Hepatocyte (in vitro differentiated cells): Measurements from ENCODE around the gene HEATR1. TPM values are rescaled to one million over a fixed set of nuclear protein-coding genes. Genes with fewer than 3 reads are reported as not detected.
A peak's percentile ranks its signal among the peaks of the same experiment; 100 is the strongest.
"Not testable (repeated sequence)": the region's sequence is repeated elsewhere in the genome, so short reads cannot be mapped to it uniquely, and the experiment has no call there.

ENCODE experiments used
- DNase-seq: peaks from one replicate; pipeline ENCODE4 v3.0.0-alpha.2; 2016; ENCODE audit warnings: low spot score
- H2AFZ ChIP-seq: fragments of 200-600 bp; sonication (generic); 2 replicates; pipeline ENCODE4 v1.6.0; 2016; ENCODE audit warnings: antibody characterized with exemption, mild to moderate bottlenecking
- H3K27ac ChIP-seq: fragments of 200-600 bp; sonication (generic); 2 replicates; pipeline ENCODE4 v1.5.1; 2016; ENCODE audit warnings: mild to moderate bottlenecking
- H3K27me3 ChIP-seq: fragments of 200-600 bp; sonication (generic); 2 replicates; pipeline ENCODE4 v1.6.1; 2016
- H3K36me3 ChIP-seq: fragments of 200-600 bp; sonication (generic); replicated peaks from 2 replicates; pipeline ENCODE4 v1.5.1; 2016; ENCODE audit warnings: low read depth; ENCODE audit not compliant: insufficient read depth
- H3K4me1 ChIP-seq: fragments of 200-600 bp; sonication (generic); 2 replicates; pipeline ENCODE4 v1.5.1; 2016; ENCODE audit warnings: mild to moderate bottlenecking, moderate library complexity; ENCODE audit not compliant: insufficient read depth
- H3K4me2 ChIP-seq: fragments of 200-600 bp; sonication (generic); 2 replicates; pipeline ENCODE4 v1.6.0; 2016
- H3K4me3 ChIP-seq: fragments of 200-600 bp; sonication (generic); 2 replicates; pipeline ENCODE4 v1.5.1; 2016; ENCODE audit warnings: mild to moderate bottlenecking
- H3K79me2 ChIP-seq: fragments of 200-600 bp; sonication (generic); 2 replicates; pipeline ENCODE4 v1.6.0; 2017; ENCODE audit warnings: mild to moderate bottlenecking
- H3K9me2 ChIP-seq: fragments of 200-600 bp; sonication (generic); replicated peaks from 2 replicates; pipeline ENCODE4 v1.6.0; 2017; ENCODE audit warnings: mild to moderate bottlenecking; ENCODE audit not compliant: insufficient read depth
- H3K9me3 ChIP-seq: fragments of 200-600 bp; sonication (generic); 2 replicates; pipeline ENCODE4 v1.5.1; 2016; ENCODE audit warnings: low read depth, mild to moderate bottlenecking
- H4K20me1 ChIP-seq: fragments of 200-600 bp; sonication (generic); 2 replicates; pipeline ENCODE4 v1.6.0; 2016; ENCODE audit warnings: mild to moderate bottlenecking; ENCODE audit not compliant: insufficient read depth, poor library complexity, severe bottlenecking
- EZH2 ChIP-seq: fragments of 200-600 bp; sonication (generic); IDR thresholded peaks from 2 replicates; pipeline ENCODE4 v1.6.1; 2016; ENCODE audit warnings: antibody characterized with exemption, mild to moderate bottlenecking, borderline replicate concordance
- EZH2phosphoT487 ChIP-seq: fragments of 200-600 bp; sonication (generic); IDR thresholded peaks from one replicate; pipeline ENCODE4 v1.6.1; 2018; ENCODE audit warnings: antibody characterized with exemption, mild to moderate bottlenecking, low read depth, moderate library complexity; ENCODE audit not compliant: unreplicated experiment, severe bottlenecking
- WGBS: methylation state at CpG from one replicate; pipeline ENCODE4 v1.1.6; 2016; ENCODE audit warnings: low lambda C conversion rate; ENCODE audit errors: missing lambda C conversion rate; 5-methylcytosine and 5-hydroxymethylcytosine counted together
- polyA plus RNA-seq: library from polyadenylated mRNA; unstranded; fragments of >200 nt; fragmentation: Nextera tagmentation; extraction: Ambion mirVana; gene quantifications from 2 replicates; pipeline ENCODE4 v1.2.1, GENCODE V29; 2016
- total RNA-seq: library from RNA; depleted of rRNA; stranded (reverse); fragments of >200 nt; gene quantifications from 2 replicates; pipeline ENCODE4 v1.2.3, GENCODE V29; 2014
- TF ChIP-seq, protein P1 (sequence below): fragments of 200-600 bp; sonication (generic); IDR thresholded peaks from 2 replicates; pipeline ENCODE4 v1.5.1; 2016; ENCODE audit warnings: antibody characterized with exemption, mild to moderate bottlenecking; ENCODE audit not compliant: poor library complexity

The HEATR1 gene
- total and polyA plus RNA-seq, 2 experiments from 2014 or later = 8.5 to 27.8 TPM

DNA sequence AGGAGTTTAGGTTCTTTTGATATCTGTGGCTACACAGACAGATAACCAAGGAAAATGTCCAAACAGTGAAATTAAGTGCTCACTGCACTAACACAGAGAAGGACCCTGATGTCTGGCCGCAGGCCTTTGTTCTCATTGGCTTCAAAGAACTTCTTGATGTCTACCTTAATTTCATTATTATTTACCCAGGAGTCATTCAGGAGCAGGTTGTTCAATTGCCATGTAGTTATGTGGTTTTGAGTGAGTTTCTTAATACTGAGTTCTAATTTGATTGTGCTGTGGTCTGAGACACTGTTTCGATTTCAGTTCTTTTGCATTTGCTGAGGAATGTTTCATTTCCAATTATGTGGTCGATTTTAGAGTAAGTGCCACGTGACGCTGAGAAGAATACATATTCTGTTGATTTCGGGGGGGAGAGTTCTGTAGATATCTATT lies 95.7 kb downstream of the HEATR1 start:
- Histone ChIP-seq H2AFZ (no peak overlapping the region), H3K79me2 (no peaks in the 10 kb centered on the region), H3K4me1 (peaks cover 6% of the 10 kb centered on the region), H3K27me3 (no peaks in the 10 kb centered on the region), H3K4me2 (no peak overlapping the region), H4K20me1 (no peaks in the 10 kb centered on the region), H3K36me3 (no peaks in the 10 kb centered on the region), H3K4me3 (no peak overlapping the region), H3K27ac (no peak overlapping the region), H3K9me2 (no peaks in the 10 kb centered on the region), H3K9me3 (no peaks in the 10 kb centered on the region)
- no peak for DNase-seq
- WGBS = 92% methylated on average over 6 of the region's 6 CpGs
- TF ChIP-seq EZH2phosphoT487 (no peak), EZH2 (no peak)
- TF ChIP-seq, protein P1, sequence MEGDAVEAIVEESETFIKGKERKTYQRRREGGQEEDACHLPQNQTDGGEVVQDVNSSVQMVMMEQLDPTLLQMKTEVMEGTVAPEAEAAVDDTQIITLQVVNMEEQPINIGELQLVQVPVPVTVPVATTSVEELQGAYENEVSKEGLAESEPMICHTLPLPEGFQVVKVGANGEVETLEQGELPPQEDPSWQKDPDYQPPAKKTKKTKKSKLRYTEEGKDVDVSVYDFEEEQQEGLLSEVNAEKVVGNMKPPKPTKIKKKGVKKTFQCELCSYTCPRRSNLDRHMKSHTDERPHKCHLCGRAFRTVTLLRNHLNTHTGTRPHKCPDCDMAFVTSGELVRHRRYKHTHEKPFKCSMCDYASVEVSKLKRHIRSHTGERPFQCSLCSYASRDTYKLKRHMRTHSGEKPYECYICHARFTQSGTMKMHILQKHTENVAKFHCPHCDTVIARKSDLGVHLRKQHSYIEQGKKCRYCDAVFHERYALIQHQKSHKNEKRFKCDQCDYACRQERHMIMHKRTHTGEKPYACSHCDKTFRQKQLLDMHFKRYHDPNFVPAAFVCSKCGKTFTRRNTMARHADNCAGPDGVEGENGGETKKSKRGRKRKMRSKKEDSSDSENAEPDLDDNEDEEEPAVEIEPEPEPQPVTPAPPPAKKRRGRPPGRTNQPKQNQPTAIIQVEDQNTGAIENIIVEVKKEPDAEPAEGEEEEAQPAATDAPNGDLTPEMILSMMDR = no peak

DNA sequence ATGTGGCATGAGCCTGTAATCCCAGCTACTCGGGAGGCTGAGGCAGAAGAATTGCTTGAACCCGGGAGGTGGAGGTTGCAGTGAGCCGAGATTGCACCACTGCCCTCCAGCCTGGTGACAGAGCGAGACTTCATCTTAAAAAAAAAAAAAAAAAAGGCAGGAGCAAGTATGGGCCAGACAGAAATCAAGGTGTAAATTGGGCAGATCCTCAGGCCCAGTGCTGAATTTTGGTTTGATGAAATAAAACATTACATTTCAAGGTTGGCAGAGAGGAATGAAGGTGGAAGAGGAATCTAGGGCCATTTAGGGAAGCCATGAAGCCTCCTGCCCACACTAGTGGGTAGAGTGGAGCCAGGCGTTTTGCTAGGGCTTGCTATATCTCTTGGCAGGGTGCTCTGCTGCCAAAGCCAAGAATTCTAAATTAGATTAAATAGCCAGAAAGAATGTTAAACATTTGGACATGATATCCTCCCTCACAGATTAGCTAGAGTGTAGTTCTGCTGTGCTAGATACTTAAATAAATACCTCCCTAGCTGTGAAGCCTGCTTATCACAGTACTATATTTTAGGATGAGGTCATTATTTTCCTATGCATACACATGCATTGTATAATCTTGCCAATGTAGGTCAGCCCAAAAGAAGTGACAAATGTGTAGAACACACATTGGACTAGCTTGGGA lies 97.2 kb downstream of the HEATR1 start:
- Histone ChIP-seq H3K4me1 (peaks cover 10% of the 10 kb centered on the region), H3K27me3 (no peaks in the 10 kb centered on the region), H3K9me2 (no peaks in the 10 kb centered on the region), H3K4me3 (no peak overlapping the region), H4K20me1 (no peaks in the 10 kb centered on the region), H3K36me3 (no peaks in the 10 kb centered on the region), H2AFZ (no peak overlapping the region), H3K27ac (peak overlapping the region; percentile 11), H3K9me3 (no peaks in the 10 kb centered on the region), H3K4me2 (no peak overlapping the region), H3K79me2 (no peaks in the 10 kb centered on the region)
- no peak for DNase-seq
- WGBS = 77% methylated on average over 5 of the region's 5 CpGs
- TF ChIP-seq EZH2phosphoT487 (no peak), EZH2 (no peak)
- TF ChIP-seq, protein P1 = no peak

DNA sequence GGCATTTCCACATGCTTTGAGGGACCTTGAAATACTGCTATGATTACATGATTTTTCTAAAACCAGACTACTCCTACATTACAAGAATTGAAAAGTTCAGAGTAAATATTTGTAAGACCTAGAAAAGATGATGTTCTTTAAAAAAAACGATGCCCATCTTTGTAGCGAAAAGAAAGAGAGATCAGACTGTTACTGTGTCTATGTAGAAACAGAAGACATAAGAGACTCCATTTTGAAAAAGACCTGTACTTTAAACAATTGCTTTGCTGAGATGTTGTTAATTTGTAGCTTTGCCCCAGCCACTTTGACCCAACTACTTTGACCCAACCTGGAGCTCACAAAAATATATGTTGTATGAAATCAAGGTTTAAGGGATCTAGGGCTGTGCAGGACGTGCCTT lies 100.0 kb downstream of the HEATR1 start:
- not testable (repeated sequence) for H3K27me3 ChIP-seq, H3K9me3 ChIP-seq, H3K27ac ChIP-seq, H3K36me3 ChIP-seq, H2AFZ ChIP-seq, H4K20me1 ChIP-seq, DNase-seq, H3K4me2 ChIP-seq, H3K9me2 ChIP-seq, H3K79me2 ChIP-seq, H3K4me3 ChIP-seq
- H3K4me1 ChIP-seq = peaks cover 10% of the 10 kb centered on the region
- WGBS = 82% methylated on average over 3 of the region's 3 CpGs

DNA sequence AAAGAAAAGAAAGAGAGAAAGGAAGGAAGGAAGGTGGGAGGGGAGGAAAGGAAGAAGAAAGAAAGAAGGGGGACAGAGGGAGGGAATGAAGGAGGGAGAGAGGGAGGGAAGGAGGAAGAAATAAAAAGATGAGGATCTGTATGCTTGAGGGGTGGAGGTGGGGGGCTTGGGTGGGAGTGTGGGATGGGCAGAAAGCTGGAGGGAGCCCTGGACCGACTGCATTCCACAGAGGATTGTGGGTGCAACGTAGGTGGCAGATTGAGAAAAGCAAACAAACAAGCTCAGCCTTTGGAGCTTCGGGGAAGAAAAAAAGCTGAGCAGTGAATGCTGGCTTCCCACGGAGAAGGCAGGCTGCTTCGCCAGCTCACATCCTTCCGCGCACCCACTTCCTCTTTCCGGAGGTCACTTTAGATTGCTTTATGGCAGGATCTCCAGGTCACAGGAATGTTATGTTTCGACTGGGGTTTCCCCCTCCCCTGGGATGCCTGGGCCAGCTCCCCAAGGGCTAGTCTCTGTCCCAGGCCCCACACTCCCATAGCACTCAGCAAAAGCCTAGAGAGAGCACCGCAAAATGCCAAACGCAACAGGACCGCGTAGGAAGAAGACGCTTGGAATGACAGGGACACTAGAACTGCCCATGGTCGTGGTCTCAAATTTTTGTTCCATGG lies 101.2 kb downstream of the HEATR1 start:
- DNase-seq = peak; percentile 79
- no peak overlapping the region for H3K4me3 ChIP-seq
- TF ChIP-seq, protein P1 = no peak
- TF ChIP-seq EZH2 (no peak), EZH2phosphoT487 (no peak)

More for the DNA sequence above, 101.2 kb downstream of the HEATR1 start:
- no peaks in the 10 kb centered on the region for H3K79me2 ChIP-seq
- peak overlapping the region; percentile 27 for H2AFZ ChIP-seq
- no peaks in the 10 kb centered on the region for H3K9me2 ChIP-seq
- H3K4me2 ChIP-seq = peak overlapping the region; percentile 66
- no peaks in the 10 kb centered on the region for H3K36me3 ChIP-seq
- no peaks in the 10 kb centered on the region for H4K20me1 ChIP-seq
- no peaks in the 10 kb centered on the region for H3K27me3 ChIP-seq
- WGBS = 26% methylated on average over 15 of the region's 15 CpGs
- no peaks in the 10 kb centered on the region for H3K9me3 ChIP-seq
- peaks cover 10% of the 10 kb centered on the region for H3K4me1 ChIP-seq
- H3K27ac ChIP-seq = peak overlapping the region; percentile 83
